Stimulated activated CD8-positive, alpha-beta memory T cell treated with anti-CD3 and anti-CD28 coated beads, Interleukin-7, amount 100 ng/mL, for 4 hours (primary cell): ENCODE measurements around the gene VPS11.

Experiments used
- DNase-seq, 2 donors: peaks; one replicate each; pipeline ENCODE4 v3.0.0-alpha.2; 2020; ENCODE audit warnings: low read depth in 2 of 2

The VPS11 gene

DNA sequence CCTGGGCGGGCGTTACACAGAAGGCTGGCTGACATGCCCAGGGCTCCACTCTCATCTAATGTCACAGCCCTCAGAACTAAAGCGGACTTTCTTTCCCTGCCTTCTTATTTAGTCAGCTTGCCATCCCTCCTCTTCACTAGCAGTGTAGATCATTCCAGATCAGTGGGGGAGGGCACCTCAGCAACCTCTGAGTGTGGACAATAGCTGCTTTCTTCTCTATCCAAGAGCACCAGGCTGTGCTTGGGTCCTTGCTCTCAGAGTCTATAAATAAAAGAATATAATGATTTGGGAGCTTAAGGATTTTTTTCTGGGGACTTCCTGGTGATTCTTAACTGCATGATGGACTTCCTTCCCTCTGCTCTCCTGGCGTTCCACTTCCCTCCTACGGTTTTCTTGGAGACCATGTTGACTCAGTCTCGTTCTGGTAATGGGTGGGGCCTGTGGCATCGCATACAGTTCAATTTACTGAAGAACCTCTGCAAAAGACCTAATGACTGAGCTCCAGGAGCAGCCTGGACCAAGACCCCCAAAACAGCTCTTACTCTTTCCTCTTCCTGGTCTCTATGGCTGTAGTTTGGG, 14.2 kb downstream of the VPS11 start:
- DNase-seq: no peak

DNA sequence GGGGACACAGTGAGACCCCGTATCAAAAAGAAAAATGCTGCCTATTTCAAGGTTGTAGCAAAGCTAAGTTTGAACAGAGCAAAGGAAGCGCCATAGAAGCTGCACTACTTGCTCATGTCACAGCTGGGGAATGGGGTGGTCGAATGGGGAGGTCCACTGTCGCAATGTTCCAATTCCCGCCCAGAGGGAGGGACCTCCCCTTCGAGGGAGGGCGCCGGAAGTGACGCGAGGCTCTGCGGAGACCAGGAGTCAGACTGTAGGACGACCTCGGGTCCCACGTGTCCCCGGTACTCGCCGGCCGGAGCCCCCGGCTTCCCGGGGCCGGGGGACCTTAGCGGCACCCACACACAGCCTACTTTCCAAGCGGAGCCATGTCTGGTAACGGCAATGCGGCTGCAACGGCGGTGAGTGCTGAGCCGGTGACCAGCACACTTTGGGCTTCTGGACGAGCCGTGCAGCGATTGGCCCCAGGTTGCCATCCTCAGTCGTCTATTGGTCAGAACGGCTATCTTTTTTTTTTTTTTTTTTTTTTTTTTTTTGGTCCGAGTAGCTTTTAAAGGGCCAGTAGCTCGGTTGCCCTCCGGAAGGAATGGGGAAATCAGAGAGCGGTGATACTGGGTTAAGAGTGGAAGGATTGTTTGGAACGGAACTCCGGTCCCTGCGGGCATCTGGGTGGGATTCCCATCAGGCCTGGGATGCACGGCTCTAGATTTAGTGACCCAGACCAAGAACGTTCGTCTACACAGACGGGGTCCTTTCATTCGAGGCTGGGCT, 17.2 kb downstream of the VPS11 start, which contains the start of gene HMBS:
Gene HMBS (plus strand): TSS at position 219 of the 774 bp plus-strand sequence. CDS start 153 bp downstream, at position 372.
- DNase-seq: peak; percentile 88 to 89

GRCh38 chr11:119085437-119085847, 17.8 kb downstream of the VPS11 start:
- peak in 1 of 2 donors; percentile 50 for DNase-seq

GRCh38 chr11:119087123-119087522, 19.5 kb downstream of the VPS11 start:
- DNase-seq: no peak

DNA sequence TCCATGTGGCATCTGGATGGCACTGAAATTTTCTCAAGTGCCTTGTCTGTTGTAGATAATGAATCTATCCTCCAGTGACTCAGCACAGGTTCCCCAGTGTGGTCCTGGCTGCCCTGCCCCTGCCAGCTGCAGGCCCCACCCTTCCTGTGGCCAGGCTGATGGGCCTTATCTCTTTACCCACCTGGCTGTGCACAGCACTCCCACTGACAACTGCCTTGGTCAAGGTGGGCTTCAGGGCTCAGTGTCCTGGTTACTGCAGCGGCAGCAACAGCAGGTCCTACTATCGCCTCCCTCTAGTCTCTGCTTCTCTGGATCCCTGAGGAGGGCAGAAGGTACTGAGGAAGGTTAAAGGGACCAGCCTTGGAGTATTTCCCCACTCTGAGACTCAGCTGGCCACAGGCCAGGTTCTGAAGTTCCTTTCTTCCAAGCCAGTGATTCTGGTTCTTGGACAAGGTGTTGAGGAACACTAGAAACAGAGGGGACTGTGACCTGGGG, 20.2 kb downstream of the VPS11 start:
- no peak for DNase-seq

DNA sequence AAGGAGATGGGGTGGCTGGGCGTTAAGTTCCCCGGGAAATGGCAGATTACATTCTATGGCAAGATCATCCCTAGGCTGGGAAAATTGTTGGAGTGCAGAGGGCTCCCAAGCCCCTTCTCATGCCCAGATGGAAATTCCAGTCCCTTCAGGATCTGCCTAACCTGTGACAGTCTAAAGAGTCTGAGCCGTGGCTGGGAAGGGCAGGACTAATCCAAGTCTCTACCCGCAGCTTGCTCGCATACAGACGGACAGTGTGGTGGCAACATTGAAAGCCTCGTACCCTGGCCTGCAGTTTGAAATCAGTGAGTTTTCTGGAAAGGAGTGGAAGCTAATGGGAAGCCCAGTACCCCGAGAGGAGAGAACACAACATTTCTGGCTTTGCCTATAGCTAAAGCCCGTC, 20.8 kb downstream of the VPS11 start:
- no peak for DNase-seq

DNA sequence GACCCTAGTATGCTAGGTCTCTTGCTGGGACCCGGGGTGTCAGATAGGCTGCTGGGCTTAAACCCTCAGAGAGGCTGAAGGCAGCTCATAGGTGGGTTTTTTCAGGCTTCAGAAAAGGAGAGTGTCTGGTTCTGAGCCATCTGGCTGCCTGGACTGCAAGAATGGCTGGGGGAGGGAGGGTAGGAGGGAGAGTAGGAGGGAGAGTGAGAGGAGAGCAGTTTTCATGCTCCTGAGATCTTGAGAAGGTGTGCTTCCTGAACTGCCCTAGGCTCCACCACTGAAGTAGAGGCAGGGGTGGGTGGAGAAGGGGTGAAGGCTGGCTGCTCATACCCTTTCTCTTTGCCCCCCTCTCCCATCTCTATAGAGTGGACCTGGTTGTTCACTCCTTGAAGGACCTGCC, 21.7 kb downstream of the VPS11 start:
- no peak for DNase-seq

- DNase-seq: no peak
Measured at GRCh38 chr11:119091178-119091577, 23.6 kb downstream of the VPS11 start.

GRCh38 chr11:119091966-119092879, 24.6 kb downstream of the VPS11 start:
- DNase-seq: no peak

DNA sequence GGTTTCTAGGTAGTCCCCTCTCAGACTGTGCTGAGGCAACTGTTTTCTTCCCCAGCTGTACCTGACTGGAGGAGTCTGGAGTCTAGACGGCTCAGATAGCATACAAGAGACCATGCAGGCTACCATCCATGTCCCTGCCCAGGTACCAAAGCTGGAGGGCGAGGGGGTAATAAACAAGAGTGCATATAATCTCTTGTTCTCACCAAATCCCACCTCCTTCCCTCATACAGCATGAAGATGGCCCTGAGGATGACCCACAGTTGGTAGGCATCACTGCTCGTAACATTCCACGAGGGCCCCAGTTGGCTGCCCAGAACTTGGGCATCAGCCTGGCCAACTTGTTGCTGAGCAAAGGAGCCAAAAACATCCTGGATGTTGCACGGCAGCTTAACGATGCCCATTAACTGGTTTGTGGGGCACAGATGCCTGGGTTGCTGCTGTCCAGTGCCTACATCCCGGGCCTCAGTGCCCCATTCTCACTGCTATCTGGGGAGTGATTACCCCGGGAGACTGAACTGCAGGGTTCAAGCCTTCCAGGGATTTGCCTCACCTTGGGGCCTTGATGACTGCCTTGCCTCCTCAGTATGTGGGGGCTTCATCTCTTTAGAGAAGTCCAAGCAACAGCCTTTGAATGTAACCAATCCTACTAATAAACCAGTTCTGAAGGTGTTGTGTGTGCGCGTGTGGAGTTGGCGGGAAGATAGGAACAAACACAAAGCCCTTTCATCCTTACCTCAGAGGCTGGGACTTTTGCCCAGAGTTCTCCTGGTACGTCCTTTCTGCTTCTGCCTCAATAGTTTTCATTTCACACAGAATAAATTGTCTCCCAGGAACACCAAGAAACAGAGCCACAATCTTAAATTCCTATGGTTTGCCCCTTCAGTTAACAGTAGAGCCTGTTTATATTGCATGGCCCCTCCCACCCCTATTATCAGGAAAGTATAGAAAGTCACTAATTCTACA, 25.5 kb downstream of the VPS11 start:
- no peak for DNase-seq

GRCh38 chr11:119093942-119094815, 26.6 kb downstream of the VPS11 start:
- peak in 1 of 2 donors; percentile 54 for DNase-seq

DNA sequence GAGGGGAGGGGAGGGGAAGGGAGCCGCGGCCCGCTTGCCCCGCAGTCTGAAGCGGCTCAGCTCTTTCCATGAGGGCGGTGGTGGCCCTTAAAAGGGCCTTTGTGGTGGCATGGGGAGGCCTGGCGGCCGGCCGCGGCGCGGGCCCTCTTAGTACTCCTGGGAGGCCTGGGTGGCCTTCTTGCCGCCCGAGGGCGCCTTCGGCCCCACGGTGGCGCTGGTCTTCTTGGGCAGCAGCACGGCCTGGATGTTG, 27.1 kb downstream of the VPS11 start:
- DNase-seq: no peak

- DNase-seq: peak; percentile 98 to 99
Measured at GRCh38 chr11:119095066-119095880, 27.7 kb downstream of the VPS11 start.

GRCh38 chr11:119099711-119100110, 32.1 kb downstream of the VPS11 start:
- DNase-seq: no peak

- DNase-seq: no peak
Measured at GRCh38 chr11:119100246-119100970, 32.8 kb downstream of the VPS11 start.

DNA sequence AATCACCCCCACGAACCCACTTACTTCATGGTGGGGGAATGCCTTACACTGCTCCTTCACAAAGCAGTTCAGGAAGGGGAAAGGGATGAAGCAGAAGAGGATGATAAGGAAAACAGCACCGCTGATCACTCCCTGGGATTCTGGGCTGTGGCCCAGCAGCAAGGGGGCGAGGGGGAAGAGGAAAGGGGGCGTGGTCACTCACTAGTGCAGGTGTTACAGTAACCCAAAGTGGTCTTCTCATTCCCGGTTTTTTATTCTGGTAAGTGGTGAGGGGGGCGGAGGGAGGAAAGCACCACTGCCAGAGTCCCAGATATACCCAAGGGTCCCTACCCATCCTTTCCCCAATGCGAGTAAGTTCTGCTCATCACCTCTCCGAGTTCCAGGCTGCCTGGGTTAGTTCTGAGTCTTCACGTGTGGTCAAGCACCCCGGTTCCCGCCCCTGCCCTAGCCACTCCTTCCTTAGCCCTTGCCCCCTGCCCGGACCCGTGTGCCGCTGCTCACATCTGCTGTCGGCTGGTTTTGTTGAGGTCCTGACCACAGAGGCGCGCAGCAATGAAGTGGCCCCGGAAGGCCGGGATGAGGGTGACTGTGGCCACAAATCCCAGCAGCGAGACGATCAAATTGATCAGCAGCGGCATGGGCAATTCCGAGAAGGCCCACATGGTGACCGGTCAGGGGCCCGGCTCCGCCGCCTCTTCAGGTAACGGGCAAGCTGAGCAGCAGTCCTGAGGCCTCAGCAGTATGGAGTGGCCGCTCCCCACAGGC, 33.6 kb downstream of the VPS11 start:
- DNase-seq: no peak

- peak; percentile 76 to 82 for DNase-seq
Measured at GRCh38 chr11:119101759-119102423, 34.3 kb downstream of the VPS11 start, which contains the start of gene DPAGT1. Gene DPAGT1, minus strand, starts transcription at chr11:119101853. Its CDS starts 198 bp downstream, at chr11:119101655.
